ENCODE measurements around the gene ADAT3.

ADAT3 gene

GRCh38 chr19:1942934-1943555 lies 37.8 kb downstream of the ADAT3 start:
- DNase-seq, result peak; percentile 39

- no peak for DNase-seq
Observed at GRCh38 chr19:1943661-1944087, 38.5 kb downstream of the ADAT3 start.

GRCh38 chr19:1944088-1944915 lies 39.1 kb downstream of the ADAT3 start:
- DNase-seq, result no peak

- no peak for DNase-seq
Observed at GRCh38 chr19:1944916-1945561, 39.8 kb downstream of the ADAT3 start.

- DNase-seq, result peak; percentile 70
Observed at GRCh38 chr19:1945899-1946298, 40.7 kb downstream of the ADAT3 start.

GRCh38 chr19:1947651-1948209 lies 42.5 kb downstream of the ADAT3 start:
- DNase-seq, result no peak

GRCh38 chr19:1949304-1950101 lies 44.3 kb downstream of the ADAT3 start:
- no peak for DNase-seq

GRCh38 chr19:1950640-1951039 lies 45.4 kb downstream of the ADAT3 start:
- no peak for DNase-seq

- DNase-seq, result no peak
Observed at GRCh38 chr19:1952635-1953034, 47.4 kb downstream of the ADAT3 start.

- no peak for DNase-seq
Observed at GRCh38 chr19:1953037-1953436, 47.8 kb downstream of the ADAT3 start.

GRCh38 chr19:1953441-1954094 lies 48.4 kb downstream of the ADAT3 start:
- no peak for DNase-seq

GRCh38 chr19:1954532-1954933 lies 49.3 kb downstream of the ADAT3 start:
- no peak for DNase-seq

- no peak for DNase-seq
Observed at GRCh38 chr19:1955171-1956121, 50.2 kb downstream of the ADAT3 start.

GRCh38 chr19:1956122-1956494 lies 50.9 kb downstream of the ADAT3 start:
- DNase-seq, result no peak

- DNase-seq, result no peak
Observed at GRCh38 chr19:1956868-1957492, 51.8 kb downstream of the ADAT3 start.

GRCh38 chr19:1957562-1958248 lies 52.5 kb downstream of the ADAT3 start:
- no peak for DNase-seq

- no peak for DNase-seq
Observed at GRCh38 chr19:1959928-1960589, 54.9 kb downstream of the ADAT3 start.

- no peak for DNase-seq
Observed at GRCh38 chr19:1961000-1961883, 56.0 kb downstream of the ADAT3 start.
